A673 (cell line): ENCODE results near the gene RPGRIP1. TPM values are rescaled to one million over a fixed set of nuclear protein-coding genes. Genes with fewer than 3 reads are reported as not detected.
A peak's percentile ranks its signal among the peaks of the same experiment; 100 is the strongest.

ENCODE experiments used
- BruUV-seq: library from RNA; stranded (reverse); fragments of 400-500 nt; replicated peaks from 2 replicates; lab custom pipeline; 2021; lab: Mats Ljungman, UMichigan
- CTCF ChIA-PET: fragments of 300-600 bp; sonication (Branson Sonifier 250); formaldehyde crosslinking; loops from one replicate; lab custom pipeline; 2022; ENCODE audit warnings: antibody characterized with exemption; lab: Charles Lee
- POLR2A ChIA-PET: fragments of 300-600 bp; sonication (Branson Sonifier 250); formaldehyde crosslinking; loops from one replicate; lab custom pipeline; 2022; ENCODE audit warnings: antibody characterized with exemption; ENCODE audit not compliant: low non-redundant PET; lab: Charles Lee
- DNase-seq: peaks from one replicate; pipeline ENCODE4 v3.0.0-alpha.2; 2015; ENCODE audit warnings: low spot score
- H3K27ac ChIP-seq: fragments of 200-600 bp; sonication (generic); 2 replicates; pipeline ENCODE4 v1.5.1; 2016; ENCODE audit warnings: mixed run types, low read depth, mild to moderate bottlenecking, mixed read lengths, antibody characterized with exemption, low read length; ENCODE audit not compliant: poor library complexity, severe bottlenecking
- H3K27me3 ChIP-seq: fragments of 200-600 bp; sonication (generic); replicated peaks from 2 replicates; pipeline ENCODE4 v1.6.1; 2017; ENCODE audit warnings: mixed run types, low read depth, mild to moderate bottlenecking, mixed read lengths, antibody characterized with exemption, low read length; ENCODE audit not compliant: insufficient read depth, poor library complexity
- H3K36me3 ChIP-seq: fragments of 200-600 bp; sonication (generic); 2 replicates; pipeline ENCODE4 v1.6.1; 2016; ENCODE audit warnings: mixed run types, mild to moderate bottlenecking, mixed read lengths, antibody characterized with exemption, low read length; ENCODE audit not compliant: insufficient read depth, poor library complexity, severe bottlenecking
- H3K4me1 ChIP-seq: fragments of 200-600 bp; sonication (generic); 2 replicates; pipeline ENCODE4 v1.6.1; 2017; ENCODE audit warnings: mixed run types, mild to moderate bottlenecking, mixed read lengths, antibody characterized with exemption, low read length; ENCODE audit not compliant: insufficient read depth, poor library complexity, severe bottlenecking
- H3K4me3 ChIP-seq: fragments of 200-600 bp; sonication (generic); 2 replicates; pipeline ENCODE4 v1.5.1; 2016; ENCODE audit warnings: low read depth, mixed run types, mild to moderate bottlenecking, mixed read lengths, low read length; ENCODE audit not compliant: poor library complexity, severe bottlenecking
- H3K9me3 ChIP-seq: fragments of 200-600 bp; sonication (generic); 2 replicates; pipeline ENCODE4 v1.6.1; 2016; ENCODE audit warnings: mixed run types, low read depth, mild to moderate bottlenecking, mixed read lengths, antibody characterized with exemption, low read length; ENCODE audit not compliant: poor library complexity, severe bottlenecking
- EZH2 ChIP-seq: fragments of 200-600 bp; sonication (generic); IDR thresholded peaks from 2 replicates; pipeline ENCODE4 v1.6.1; 2017; ENCODE audit warnings: borderline replicate concordance, low read depth, mild to moderate bottlenecking, mixed read lengths, antibody characterized with exemption, low read length; ENCODE audit not compliant: poor library complexity, severe bottlenecking
- intact Hi-C: fragments of 100-400 bp; cut with micrococcal nuclease; formaldehyde crosslinking; loops from one replicate; pipeline ENCODE4 v1.10.0; 2022; ENCODE audit not compliant: unreplicated experiment
- total RNA-seq: library from RNA; stranded (reverse); gene quantifications from 2 replicates; pipeline ENCODE4 v1.2.3, GENCODE V29; 2021
- TF ChIP-seq, protein P1 (sequence below): fragments of 300-800, 200-600 bp; sonication (generic); conservative IDR thresholded peaks from 2 replicates; pipeline ENCODE4 v1.5.1; 2017; ENCODE audit warnings: low read depth, mild to moderate bottlenecking, antibody characterized with exemption, low read length, moderate library complexity, mixed read lengths

The RPGRIP1 gene
- total RNA-seq, 1 experiment from 2014 or later = 0.86 TPM

DNA sequence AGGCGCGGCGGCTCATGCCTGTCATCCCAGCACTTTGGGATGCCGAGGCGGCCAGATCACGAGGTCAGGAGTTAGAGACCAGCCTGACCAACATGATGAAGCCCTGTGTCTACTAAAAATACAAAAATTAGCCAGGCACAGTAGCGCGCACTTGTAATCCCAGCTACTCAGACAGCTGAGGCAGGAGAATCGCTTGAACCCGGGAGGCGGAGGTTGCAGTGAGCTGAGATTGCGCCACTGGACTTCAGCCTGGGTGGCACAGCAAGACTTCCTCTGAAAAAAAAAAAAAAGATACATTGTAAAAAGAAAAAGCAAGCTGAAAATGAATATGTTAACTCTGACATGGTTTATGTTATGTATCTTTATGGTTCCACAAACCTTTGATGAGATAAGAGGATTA is 33.6 kb downstream of the RPGRIP1 start:
- Histone ChIP-seq H3K27me3 (no peaks in the 10 kb centered on the region), H3K4me1 (peaks cover 4% of the 10 kb centered on the region), H3K27ac (no peak overlapping the region), H3K9me3 (no peaks in the 10 kb centered on the region), H3K36me3 (no peaks in the 10 kb centered on the region), H3K4me3 (no peak overlapping the region)
- no TSS peak for BruUV-seq
- TF ChIP-seq, protein P1, sequence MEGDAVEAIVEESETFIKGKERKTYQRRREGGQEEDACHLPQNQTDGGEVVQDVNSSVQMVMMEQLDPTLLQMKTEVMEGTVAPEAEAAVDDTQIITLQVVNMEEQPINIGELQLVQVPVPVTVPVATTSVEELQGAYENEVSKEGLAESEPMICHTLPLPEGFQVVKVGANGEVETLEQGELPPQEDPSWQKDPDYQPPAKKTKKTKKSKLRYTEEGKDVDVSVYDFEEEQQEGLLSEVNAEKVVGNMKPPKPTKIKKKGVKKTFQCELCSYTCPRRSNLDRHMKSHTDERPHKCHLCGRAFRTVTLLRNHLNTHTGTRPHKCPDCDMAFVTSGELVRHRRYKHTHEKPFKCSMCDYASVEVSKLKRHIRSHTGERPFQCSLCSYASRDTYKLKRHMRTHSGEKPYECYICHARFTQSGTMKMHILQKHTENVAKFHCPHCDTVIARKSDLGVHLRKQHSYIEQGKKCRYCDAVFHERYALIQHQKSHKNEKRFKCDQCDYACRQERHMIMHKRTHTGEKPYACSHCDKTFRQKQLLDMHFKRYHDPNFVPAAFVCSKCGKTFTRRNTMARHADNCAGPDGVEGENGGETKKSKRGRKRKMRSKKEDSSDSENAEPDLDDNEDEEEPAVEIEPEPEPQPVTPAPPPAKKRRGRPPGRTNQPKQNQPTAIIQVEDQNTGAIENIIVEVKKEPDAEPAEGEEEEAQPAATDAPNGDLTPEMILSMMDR = no peak
- no peak for TF ChIP-seq EZH2
- POLR2A ChIA-PET = no interaction called here
- CTCF ChIA-PET = interaction anchor here (0.6 kb wide), 1 partner anchor 246 kb away, joined by 3 read pairs; no protein-coding TSS in a partner anchor
- intact Hi-C loops = no loop called here
- DNase-seq = no peak

DNA sequence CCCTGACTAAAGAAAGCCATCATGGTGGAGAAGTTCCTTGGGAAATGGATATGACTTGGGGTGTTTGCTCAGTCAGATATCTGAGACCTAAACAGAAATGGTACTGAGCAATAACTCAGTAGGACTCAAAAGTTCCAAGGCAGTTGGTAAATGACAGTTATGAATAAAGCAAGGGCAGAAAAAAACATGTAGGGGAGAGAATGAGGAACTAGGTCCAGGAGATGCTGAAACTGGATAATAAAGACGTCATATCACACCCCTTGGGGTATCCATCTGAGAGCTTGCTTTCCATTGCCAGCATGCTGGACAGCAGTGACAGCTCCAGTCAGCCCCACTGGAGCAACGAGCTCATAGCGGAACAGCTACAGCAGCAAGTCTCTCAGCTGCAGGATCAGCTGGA is 37.5 kb downstream of the RPGRIP1 start:
- H3K27me3 ChIP-seq = no peaks in the 10 kb centered on the region
- CTCF ChIA-PET = no interaction called here
- no peak overlapping the region for H3K27ac ChIP-seq
- H3K9me3 ChIP-seq = no peaks in the 10 kb centered on the region
- intact Hi-C loops = no loop called here
- peaks cover 5% of the 10 kb centered on the region for H3K4me1 ChIP-seq
- no peaks in the 10 kb centered on the region for H3K36me3 ChIP-seq
- POLR2A ChIA-PET = no interaction called here
- BruUV-seq = no TSS peak
- DNase-seq = no peak
- no peak overlapping the region for H3K4me3 ChIP-seq
- TF ChIP-seq EZH2 = no peak
- TF ChIP-seq, protein P1 = no peak

DNA sequence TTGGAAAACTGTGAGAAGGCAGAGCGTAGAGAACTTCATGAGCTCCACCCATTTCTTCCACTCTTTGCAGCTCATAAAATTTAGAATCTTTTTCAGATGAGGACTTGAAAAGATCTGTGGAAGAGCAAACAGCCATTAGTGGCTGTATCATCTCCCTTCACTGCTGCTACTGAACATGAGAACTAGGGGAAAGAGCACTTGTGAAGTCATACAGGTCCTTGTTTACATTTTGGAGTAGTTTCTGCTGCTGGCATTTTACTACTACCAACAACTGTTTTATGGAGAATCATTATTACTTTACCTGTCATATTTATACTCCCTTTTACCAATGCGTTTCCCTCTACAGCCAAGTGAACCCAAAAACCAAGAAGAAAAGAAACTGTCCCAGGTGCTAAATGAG is 41.0 kb downstream of the RPGRIP1 start:
- ChIA-PET CTCF (no interaction called here), POLR2A (no interaction called here)
- H3K27ac ChIP-seq = no peak overlapping the region
- TF ChIP-seq, protein P1 = no peak
- TF ChIP-seq EZH2 = no peak
- TSS peak; percentile 27 for BruUV-seq
- H3K4me3 ChIP-seq = no peak overlapping the region
- peaks cover 5% of the 10 kb centered on the region for H3K4me1 ChIP-seq
- intact Hi-C loops = no loop called here
- no peaks in the 10 kb centered on the region for H3K9me3 ChIP-seq
- no peak for DNase-seq
- H3K36me3 ChIP-seq = no peaks in the 10 kb centered on the region
- no peaks in the 10 kb centered on the region for H3K27me3 ChIP-seq
